Cardiac fibroblast (primary cell): ENCODE measurements around the gene SVIL.
"Not testable (repeated sequence)": the region's sequence is repeated elsewhere in the genome, so short reads cannot be mapped to it uniquely, and the experiment has no call there.

Experiments
- DNase-seq, 2 donors: peaks; one replicate each; pipeline versions ENCODE4 v3.0.0 to v3.0.0-alpha.2; 2010; ENCODE audit warnings: low read depth in 2 of 2
- H3K4me3 ChIP-seq, 2 donors: replicated peaks in 1 of 2; 1 replicate in 1 of 2; 2 replicates in 1 of 2; pipeline ENCODE4 v1.5.1; 2011; ENCODE audit warnings: low read depth in 2 of 2, low read length in 2 of 2, mild to moderate bottlenecking in 2 of 2, moderate library complexity in 1 of 2
- TF ChIP-seq, protein P1 (sequence below): IDR thresholded peaks from one replicate; pipeline ENCODE4 v1.5.1; 2011; ENCODE audit warnings: low read depth, mild to moderate bottlenecking, low read length, inconsistent platforms

SVIL gene

GRCh38 chr10:29451946-29452345, 182.8 kb downstream of the SVIL start:
- TF ChIP-seq, protein P1, sequence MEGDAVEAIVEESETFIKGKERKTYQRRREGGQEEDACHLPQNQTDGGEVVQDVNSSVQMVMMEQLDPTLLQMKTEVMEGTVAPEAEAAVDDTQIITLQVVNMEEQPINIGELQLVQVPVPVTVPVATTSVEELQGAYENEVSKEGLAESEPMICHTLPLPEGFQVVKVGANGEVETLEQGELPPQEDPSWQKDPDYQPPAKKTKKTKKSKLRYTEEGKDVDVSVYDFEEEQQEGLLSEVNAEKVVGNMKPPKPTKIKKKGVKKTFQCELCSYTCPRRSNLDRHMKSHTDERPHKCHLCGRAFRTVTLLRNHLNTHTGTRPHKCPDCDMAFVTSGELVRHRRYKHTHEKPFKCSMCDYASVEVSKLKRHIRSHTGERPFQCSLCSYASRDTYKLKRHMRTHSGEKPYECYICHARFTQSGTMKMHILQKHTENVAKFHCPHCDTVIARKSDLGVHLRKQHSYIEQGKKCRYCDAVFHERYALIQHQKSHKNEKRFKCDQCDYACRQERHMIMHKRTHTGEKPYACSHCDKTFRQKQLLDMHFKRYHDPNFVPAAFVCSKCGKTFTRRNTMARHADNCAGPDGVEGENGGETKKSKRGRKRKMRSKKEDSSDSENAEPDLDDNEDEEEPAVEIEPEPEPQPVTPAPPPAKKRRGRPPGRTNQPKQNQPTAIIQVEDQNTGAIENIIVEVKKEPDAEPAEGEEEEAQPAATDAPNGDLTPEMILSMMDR = no peak
- DNase-seq = no peak
- H3K4me3 ChIP-seq = no peak overlapping the region

- no peak for DNase-seq
- TF ChIP-seq, protein P1 = no peak
- no peak overlapping the region for H3K4me3 ChIP-seq
Measured at GRCh38 chr10:29450405-29450804, 184.4 kb downstream of the SVIL start.

DNA sequence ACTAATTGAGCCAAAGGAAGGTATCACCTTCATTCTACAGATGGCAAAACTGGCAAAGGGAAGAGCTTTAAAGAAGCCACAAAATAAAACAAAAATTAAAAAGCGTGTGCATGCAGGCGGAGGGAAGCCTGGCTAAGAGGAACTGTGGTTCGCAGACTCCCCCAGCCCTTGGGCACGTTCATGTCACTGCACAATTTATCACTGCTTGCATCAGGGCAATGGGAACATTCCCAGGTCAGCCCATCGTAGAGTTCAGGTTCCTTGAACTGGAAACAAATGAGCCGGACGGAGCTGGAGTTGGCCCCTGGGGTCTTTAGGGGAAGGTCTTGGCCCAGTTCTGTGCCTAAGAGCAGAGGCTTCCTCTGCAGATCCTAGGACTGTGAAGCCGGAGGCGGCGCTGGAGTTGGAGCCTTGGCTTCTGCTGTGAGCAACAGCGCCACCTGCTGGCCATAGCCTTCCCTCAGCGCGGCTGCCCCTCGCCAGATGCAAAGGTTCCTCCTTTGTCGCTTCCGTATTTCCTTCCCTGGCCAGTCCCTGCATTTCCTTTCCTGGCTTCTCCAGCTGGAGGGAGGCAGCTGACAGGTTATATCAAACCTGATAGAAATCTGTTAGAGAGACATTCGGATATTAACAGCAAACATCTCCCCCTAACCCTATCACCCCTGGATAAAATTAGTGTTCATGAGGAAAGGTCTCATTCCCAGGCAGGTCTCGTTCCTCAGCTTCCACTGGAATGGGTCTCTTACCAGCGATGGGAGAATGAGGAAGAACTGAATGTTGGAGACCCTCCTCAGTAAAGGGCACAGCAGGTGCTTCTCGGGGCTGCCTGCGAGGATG, 185.8 kb downstream of the SVIL start:
- peak; percentile 75 to 76 for DNase-seq
- TF ChIP-seq, protein P1 = peak; percentile 73
- not testable (repeated sequence) for H3K4me3 ChIP-seq

DNA sequence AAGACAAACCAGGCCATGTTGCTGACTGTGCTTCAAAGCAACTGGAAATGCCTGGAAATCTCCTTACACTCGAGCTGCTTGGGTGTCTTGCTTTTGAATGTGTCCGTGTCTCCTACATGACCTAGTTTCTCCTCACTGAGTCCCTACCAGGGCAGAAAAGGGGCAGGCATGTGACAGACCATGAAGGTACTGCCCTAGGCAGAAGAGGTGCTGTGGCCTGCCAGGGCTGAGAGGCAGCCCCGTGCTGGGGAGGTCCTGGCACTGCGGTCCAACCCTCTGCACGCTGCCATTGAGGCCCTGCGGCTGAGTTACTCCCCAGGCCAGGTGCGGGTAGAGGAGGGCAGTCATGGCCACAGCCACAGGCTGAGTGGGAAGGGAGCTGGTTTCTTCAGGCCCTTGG, 186.6 kb downstream of the SVIL start:
- DNase-seq = no peak
- TF ChIP-seq, protein P1 = no peak
- no peak overlapping the region for H3K4me3 ChIP-seq

GRCh38 chr10:29446327-29446726, 188.4 kb downstream of the SVIL start:
- H3K4me3 ChIP-seq = no peak overlapping the region
- TF ChIP-seq, protein P1 = no peak
- DNase-seq = peak; percentile 8 to 34

DNA sequence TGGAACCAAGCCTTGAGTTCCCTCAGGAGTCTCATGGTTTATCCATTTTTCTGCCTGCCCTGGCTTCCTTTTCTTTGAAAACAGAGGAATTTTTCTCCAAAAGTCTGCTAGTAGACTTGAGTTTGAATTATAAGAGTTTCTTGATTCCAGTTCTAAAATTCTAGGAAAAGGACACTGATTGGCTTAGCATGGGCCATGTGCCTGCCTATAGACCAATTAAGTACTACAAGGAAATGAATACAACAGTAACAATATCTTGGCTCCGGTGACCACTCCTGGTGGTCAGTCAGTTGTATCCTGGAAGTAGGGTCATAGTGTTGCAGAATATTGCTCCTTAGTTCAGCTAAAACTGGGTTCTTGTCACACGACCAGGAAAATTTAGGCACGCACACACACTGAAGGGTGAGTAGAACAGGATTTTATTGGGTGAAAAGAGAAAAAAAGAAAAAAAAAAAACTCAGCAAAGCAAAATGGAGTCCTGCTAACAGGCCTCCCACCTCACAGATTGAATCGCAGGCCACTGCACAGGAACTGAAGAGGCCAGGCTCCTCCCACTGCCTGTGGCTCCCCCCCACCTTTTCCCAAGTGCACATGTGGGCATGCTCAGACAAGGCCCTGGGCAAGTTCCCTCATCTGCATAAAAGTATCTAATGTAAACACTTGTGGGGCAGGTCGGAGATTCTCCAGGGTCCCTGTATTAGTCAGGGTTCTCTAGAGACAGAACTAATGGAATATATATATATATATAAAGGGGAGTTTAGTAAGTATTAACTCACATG, 190.8 kb downstream of the SVIL start:
- TF ChIP-seq, protein P1 = no peak
- no peak overlapping the region for H3K4me3 ChIP-seq
- peak in 1 of 2 donors; percentile 52 for DNase-seq
